Heart left ventricle (tissue), 13 donors: Measurements from ENCODE around the gene RGL2.

Experiments used
- POLR2A ChIP-seq, 2 donors: fragments of 450-650 bp; IDR thresholded peaks; one replicate each; pipeline ENCODE4 v1.6.1; 2017; ENCODE audit warnings: antibody characterized with exemption in 2 of 2, mild to moderate bottlenecking in 2 of 2, moderate library complexity in 2 of 2
- TF ChIP-seq, protein P1 (sequence below), 12 donors: fragments of 200-600 bp; sonication (generic) in 4 of 12; IDR thresholded peaks; one replicate each; pipeline versions ENCODE4 v1.5.0 to v1.8.0; 2018 to 2022; ENCODE audit warnings: antibody characterized with exemption in 12 of 12, mild to moderate bottlenecking in 5 of 12
- donor health status: ischemic (EF 13 %, LVEDD 7.1; RV severe dilation, severe dysfunction).
- donor health status: DM: no; HTN: yes; CAD: no.
- donor health status: DM: no; HTN: no; CAD: no.
- donor health status: ischemic (EF 25% LVEDD 6.9; RV normal size, moderate dysfunction).
- donor health status: ischemic (EF 25% LVEDD 5.7; RV mildly dilated, moderate dysfunction).
- donor health status: ischemic (EF 35%, LVEDD 5.7; RV mildly dilated, moderate dysfunction).
- donor health status: nonischemic (EF 11% LVEDD 7.7; RV severe dilation, severe dysfunction).
- donor health status: DM: yes; HTN: yes; CAD: no.
- donor health status: PGD.
- donor health status: ischemic (EF 29% LVEDD 5.4; RV normal size, mild dysfunction).
- donor health status: nonischemic (EF 23%, LVEDD 6.1; RV moderate dilation, normal function).

DNA sequence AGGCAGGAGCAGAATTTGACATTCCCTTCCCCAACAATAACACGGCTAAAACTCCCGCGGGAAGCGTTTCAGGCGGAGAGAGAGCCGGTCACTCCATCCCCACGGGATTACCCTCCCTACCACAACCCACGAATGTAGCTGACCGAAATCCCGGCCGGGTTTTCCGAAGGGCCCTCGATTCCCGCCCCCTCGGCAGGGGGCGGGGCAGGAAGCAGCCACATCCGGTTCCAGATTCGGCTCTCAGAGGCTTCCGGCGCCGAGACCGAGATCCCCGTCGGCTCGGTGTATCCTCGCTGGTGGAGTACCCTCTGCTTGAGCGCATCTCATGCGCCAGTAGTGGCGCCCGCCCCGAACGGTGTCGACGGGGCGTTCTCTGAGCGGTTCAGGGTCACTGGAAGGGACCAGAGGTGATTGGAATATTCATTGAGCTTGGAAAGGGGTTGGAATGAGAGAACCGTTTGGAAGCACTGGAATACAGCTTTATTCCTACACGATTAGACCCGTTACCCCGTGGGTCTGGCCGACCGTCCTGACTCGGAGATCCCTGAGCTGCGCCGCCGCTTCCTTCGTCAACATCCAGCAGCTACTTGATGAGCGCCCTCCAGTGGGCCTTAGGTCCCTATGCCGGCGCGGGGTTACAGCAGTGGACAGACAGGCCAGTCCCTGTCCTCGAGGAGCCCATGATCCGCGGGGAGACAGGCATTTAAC is 649 bp upstream of the RGL2 start:
- TF ChIP-seq, protein P1, sequence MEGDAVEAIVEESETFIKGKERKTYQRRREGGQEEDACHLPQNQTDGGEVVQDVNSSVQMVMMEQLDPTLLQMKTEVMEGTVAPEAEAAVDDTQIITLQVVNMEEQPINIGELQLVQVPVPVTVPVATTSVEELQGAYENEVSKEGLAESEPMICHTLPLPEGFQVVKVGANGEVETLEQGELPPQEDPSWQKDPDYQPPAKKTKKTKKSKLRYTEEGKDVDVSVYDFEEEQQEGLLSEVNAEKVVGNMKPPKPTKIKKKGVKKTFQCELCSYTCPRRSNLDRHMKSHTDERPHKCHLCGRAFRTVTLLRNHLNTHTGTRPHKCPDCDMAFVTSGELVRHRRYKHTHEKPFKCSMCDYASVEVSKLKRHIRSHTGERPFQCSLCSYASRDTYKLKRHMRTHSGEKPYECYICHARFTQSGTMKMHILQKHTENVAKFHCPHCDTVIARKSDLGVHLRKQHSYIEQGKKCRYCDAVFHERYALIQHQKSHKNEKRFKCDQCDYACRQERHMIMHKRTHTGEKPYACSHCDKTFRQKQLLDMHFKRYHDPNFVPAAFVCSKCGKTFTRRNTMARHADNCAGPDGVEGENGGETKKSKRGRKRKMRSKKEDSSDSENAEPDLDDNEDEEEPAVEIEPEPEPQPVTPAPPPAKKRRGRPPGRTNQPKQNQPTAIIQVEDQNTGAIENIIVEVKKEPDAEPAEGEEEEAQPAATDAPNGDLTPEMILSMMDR (IDR thresholded peaks at IDR 0.05), result peak; percentile 59 to 91 (median 76)
- TF ChIP-seq POLR2A (IDR thresholded peaks at IDR 0.05), result peak in 1 of 2 donors; percentile 76
